Measurements from ENCODE around the gene VMAC. TPM values are rescaled to one million over a fixed set of nuclear protein-coding genes. Genes with fewer than 3 reads are reported as not detected.

VMAC gene
- total RNA-seq, 1 donor from 2014 or later, result 4.5 TPM

DNA sequence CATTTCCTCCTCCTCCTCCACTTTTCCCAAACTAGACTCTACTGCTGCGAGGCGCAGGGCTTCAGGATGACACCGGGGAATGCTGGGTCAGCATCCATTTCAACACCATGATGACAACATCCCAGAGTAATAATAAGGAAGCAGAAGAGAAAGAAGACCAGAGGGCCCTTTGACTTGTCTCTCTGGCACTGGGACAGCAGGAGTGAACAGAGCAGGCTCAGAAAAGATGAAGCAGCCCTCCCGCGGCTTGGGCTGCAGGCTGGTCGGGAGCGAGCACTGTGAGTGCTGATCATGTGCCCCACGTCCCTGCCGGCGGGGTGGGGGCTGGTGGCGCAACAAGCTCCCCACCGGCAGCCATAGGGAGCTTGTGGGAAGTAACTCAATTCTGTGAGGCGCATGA, 42.8 kb downstream of the VMAC start:
- TF ChIP-seq, protein P1, sequence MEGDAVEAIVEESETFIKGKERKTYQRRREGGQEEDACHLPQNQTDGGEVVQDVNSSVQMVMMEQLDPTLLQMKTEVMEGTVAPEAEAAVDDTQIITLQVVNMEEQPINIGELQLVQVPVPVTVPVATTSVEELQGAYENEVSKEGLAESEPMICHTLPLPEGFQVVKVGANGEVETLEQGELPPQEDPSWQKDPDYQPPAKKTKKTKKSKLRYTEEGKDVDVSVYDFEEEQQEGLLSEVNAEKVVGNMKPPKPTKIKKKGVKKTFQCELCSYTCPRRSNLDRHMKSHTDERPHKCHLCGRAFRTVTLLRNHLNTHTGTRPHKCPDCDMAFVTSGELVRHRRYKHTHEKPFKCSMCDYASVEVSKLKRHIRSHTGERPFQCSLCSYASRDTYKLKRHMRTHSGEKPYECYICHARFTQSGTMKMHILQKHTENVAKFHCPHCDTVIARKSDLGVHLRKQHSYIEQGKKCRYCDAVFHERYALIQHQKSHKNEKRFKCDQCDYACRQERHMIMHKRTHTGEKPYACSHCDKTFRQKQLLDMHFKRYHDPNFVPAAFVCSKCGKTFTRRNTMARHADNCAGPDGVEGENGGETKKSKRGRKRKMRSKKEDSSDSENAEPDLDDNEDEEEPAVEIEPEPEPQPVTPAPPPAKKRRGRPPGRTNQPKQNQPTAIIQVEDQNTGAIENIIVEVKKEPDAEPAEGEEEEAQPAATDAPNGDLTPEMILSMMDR (IDR thresholded peaks at IDR 0.05; ENCODE audit: insufficient read depth, low read length, severe bottlenecking), result no peak
- no peak overlapping the region for H3K4me3 ChIP-seq (ENCODE audit: low read depth, low read length)
- FAIRE-seq, result no peak
- peaks cover 11% of the 10 kb centered on the region for H3K36me3 ChIP-seq (ENCODE audit: control insufficient read depth, insufficient read depth, low read length)
- H3K27me3 ChIP-seq (ENCODE audit: control insufficient read depth, insufficient read depth, low read length), result no peaks in the 10 kb centered on the region
- no peak for DNase-seq (ENCODE audit: low read depth)

DNA sequence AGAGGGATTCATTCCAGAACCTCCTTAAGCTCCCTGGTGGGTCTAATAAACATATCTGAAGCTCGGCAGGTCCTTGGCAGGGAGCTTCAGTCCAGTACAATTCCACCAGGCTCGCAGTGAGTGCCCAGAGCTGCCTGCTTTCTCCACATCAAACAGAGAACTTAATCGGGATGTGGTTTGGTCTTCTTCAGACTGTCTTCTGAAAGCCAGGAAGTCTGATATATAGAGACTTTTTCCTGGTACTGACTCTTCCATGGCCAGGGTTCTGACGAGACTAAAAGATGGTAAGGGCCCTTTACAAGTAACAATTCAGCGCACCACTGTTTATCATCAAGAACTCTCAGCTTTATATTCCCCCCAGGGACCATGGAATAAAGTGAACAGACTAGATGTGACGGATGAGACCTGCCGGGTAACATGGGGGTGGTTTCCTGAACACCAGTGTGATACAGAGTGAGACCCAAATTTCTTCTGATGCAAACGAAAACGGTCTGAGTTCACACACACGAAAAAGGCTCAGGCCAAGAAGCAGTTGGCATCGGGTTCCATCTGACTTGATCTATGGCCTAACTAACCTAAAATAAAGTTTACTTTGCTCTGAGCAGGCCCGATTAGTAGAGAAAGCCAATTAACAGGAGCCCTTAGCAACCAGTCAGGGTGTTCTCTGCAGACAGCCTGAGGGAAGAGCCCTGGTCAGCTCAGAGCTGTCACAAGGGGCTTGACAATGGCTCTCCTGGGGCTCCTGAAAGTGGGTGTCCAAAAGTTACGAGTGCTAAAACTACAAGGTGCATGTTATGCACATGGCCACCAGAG, 44.3 kb downstream of the VMAC start:
- no peak for FAIRE-seq

DNA sequence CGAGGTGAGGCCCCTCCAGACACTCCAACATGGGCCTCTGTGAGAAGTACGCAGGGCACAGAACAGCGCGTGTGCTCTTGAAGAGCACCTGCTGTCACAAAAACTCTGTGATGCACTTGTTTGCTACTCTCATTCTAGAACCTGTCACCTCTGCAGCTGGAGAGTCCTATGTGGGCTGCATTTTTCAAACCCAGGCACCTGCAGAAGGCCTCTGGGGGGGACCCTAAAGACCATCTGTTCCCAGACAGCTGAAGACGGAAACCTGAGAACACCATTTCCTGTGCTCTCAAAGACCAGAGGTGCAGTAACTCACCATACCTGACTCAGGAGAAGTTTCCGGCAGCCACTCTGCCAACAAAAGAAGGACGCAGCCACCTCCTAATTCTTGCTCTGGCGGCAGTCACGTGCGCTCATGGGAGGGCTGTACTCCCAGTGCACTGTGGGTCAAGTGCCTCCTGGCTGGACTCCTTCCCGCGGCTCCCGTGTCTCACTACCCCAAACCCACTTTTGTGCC, 45.2 kb downstream of the VMAC start:
- DNase-seq (ENCODE audit: low read depth) (peak; percentile 71), FAIRE-seq (no peak)
- Histone ChIP-seq H3K4me3 (ENCODE audit: low read depth, low read length) (no peak overlapping the region), H3K27me3 (ENCODE audit: control insufficient read depth, insufficient read depth, low read length) (no peaks in the 10 kb centered on the region), H3K36me3 (ENCODE audit: control insufficient read depth, insufficient read depth, low read length) (peaks cover 8% of the 10 kb centered on the region)
- TF ChIP-seq, protein P1 (IDR thresholded peaks at IDR 0.05; ENCODE audit: insufficient read depth, low read length, severe bottlenecking), result no peak

More for the DNA sequence above, 44.3 kb downstream of the VMAC start:
- TF ChIP-seq, protein P1 (IDR thresholded peaks at IDR 0.05; ENCODE audit: insufficient read depth, low read length, severe bottlenecking), result no peak
- Histone ChIP-seq H3K4me3 (ENCODE audit: low read depth, low read length) (no peak overlapping the region), H3K36me3 (ENCODE audit: control insufficient read depth, insufficient read depth, low read length) (peaks cover 9% of the 10 kb centered on the region), H3K27me3 (ENCODE audit: control insufficient read depth, insufficient read depth, low read length) (no peaks in the 10 kb centered on the region)
- DNase-seq (ENCODE audit: low read depth), result no peak

DNA sequence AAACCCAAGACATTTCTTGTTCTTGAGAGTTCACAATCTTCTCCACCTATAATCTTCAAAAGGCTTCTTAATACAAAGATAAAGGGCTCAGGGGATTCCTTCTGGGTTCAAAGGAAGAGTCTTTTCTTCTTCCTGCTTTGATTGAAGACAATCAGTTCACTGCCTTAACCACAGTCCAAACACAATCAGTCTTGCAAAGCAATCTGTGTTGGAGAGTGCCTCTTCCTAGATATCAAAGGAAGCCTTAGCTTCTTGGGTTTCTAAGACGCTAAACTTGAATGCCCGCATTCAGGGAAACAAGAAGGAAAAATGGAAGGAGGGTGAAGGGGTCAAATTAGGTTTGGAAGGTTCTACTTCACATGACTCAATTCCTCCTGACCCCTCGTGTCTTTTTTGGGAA, 46.1 kb downstream of the VMAC start:
- H3K27me3 ChIP-seq (ENCODE audit: control insufficient read depth, insufficient read depth, low read length), result no peaks in the 10 kb centered on the region
- H3K4me3 ChIP-seq (ENCODE audit: low read depth, low read length), result no peak overlapping the region
- DNase-seq (ENCODE audit: low read depth), result no peak
- FAIRE-seq, result no peak
- H3K36me3 ChIP-seq (ENCODE audit: control insufficient read depth, insufficient read depth, low read length), result peaks cover 6% of the 10 kb centered on the region
- TF ChIP-seq, protein P1 (IDR thresholded peaks at IDR 0.05; ENCODE audit: insufficient read depth, low read length, severe bottlenecking), result no peak

DNA sequence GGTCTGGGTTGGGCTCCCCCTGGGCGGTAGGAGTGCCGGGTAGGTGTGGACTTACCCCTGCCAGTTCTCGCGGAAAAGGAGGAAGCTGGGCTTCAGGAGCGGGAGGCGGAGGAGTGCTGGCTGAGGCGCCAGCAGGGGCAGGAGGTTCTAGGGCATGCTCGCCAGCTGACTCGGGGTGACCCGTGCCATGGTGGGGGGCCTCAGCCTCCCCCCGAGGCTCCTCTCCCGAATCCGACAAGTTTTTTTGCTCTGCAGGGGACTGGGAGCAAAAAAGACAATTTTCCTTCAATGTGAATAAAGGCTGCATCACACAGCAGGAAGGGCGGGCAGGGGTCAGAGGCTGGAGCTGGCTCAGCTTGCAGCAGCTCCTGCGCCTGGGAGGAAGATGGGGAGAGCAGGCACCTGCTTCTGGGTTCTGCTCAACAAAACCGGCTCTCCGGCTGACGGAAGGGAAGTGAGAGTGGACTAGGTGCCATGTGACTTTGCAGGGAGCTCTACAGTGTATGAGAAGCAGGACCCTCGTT, 46.7 kb downstream of the VMAC start:
- TF ChIP-seq, protein P1 (IDR thresholded peaks at IDR 0.05; ENCODE audit: insufficient read depth, low read length, severe bottlenecking), result no peak
- H3K4me3 ChIP-seq (ENCODE audit: low read depth, low read length), result no peak overlapping the region
- H3K36me3 ChIP-seq (ENCODE audit: control insufficient read depth, insufficient read depth, low read length), result peaks cover 2% of the 10 kb centered on the region
- no peaks in the 10 kb centered on the region for H3K27me3 ChIP-seq (ENCODE audit: control insufficient read depth, insufficient read depth, low read length)
- DNase-seq (ENCODE audit: low read depth) (no peak), FAIRE-seq (no peak)
